GM18951 (cell line): ENCODE measurements around the gene SERPINA4.
"Not testable (repeated sequence)": the region's sequence is repeated elsewhere in the genome, so short reads cannot be mapped to it uniquely, and the experiment has no call there.

Source experiments
- POLR2A ChIP-seq: IDR thresholded peaks from 4 replicates; pipeline ENCODE4 v1.6.1; 2011; ENCODE audit warnings: mild to moderate bottlenecking; ENCODE audit not compliant: insufficient read length, insufficient read depth; ENCODE audit errors: extremely low read depth
- in situ Hi-C: fragments of 300-500 bp; cut with MboI; formaldehyde crosslinking; loops from one replicate; pipeline ENCODE4 v1.12.0; 2022; ENCODE audit warnings: low sequenced_read_pairs, mixed read lengths, inconsistent platforms; ENCODE audit not compliant: unreplicated experiment

The SERPINA4 gene

GRCh38 chr14:94568186-94568585 is 6.9 kb downstream of the SERPINA4 start:
- TF ChIP-seq POLR2A, result no peak
- in situ Hi-C loops, result no loop called here

GRCh38 chr14:94569381-94570001 is 8.2 kb downstream of the SERPINA4 start:
- no peak for TF ChIP-seq POLR2A
- in situ Hi-C loops, result no loop called here

GRCh38 chr14:94570002-94570400 is 8.8 kb downstream of the SERPINA4 start:
- TF ChIP-seq POLR2A, result no peak
- in situ Hi-C loops, result no loop called here

- in situ Hi-C loops, result no loop called here
These were observed 9.2 kb downstream of the SERPINA4 start for GRCh38 chr14:94570440-94570839.

GRCh38 chr14:94571395-94571794 is 10.2 kb downstream of the SERPINA4 start:
- no peak for TF ChIP-seq POLR2A
- in situ Hi-C loops, result no loop called here

More at GRCh38 chr14:94570440-94570839, 9.2 kb downstream of the SERPINA4 start:
- no peak for TF ChIP-seq POLR2A

- TF ChIP-seq POLR2A, result no peak
- in situ Hi-C loops, result no loop called here
These were observed 10.7 kb downstream of the SERPINA4 start for GRCh38 chr14:94571950-94572349.

GRCh38 chr14:94572637-94573303 is 11.5 kb downstream of the SERPINA4 start:
- TF ChIP-seq POLR2A, result no peak
- in situ Hi-C loops, result no loop called here

GRCh38 chr14:94573475-94574277 is 12.4 kb downstream of the SERPINA4 start:
- TF ChIP-seq POLR2A, result no peak
- in situ Hi-C loops, result no loop called here

- in situ Hi-C loops, result no loop called here
- TF ChIP-seq POLR2A, result no peak
These were observed 13.1 kb downstream of the SERPINA4 start for GRCh38 chr14:94574336-94574735.

GRCh38 chr14:94575730-94576585 is 14.7 kb downstream of the SERPINA4 start:
- no peak for TF ChIP-seq POLR2A
- in situ Hi-C loops, result no loop called here

- in situ Hi-C loops, result not testable (repeated sequence)
These were observed 16.2 kb downstream of the SERPINA4 start for GRCh38 chr14:94577472-94577871.

GRCh38 chr14:94578712-94579111 is 17.5 kb downstream of the SERPINA4 start:
- in situ Hi-C loops, result no loop called here

GRCh38 chr14:94581127-94581999 is 20.1 kb downstream of the SERPINA4 start, which contains the start of gene SERPINA5:
Gene SERPINA5 (plus strand): TSS chr14:94581426. CDS start chr14:94587363, 5,937 bp downstream.
- in situ Hi-C loops, result no loop called here
- no peak for TF ChIP-seq POLR2A

More at GRCh38 chr14:94578712-94579111, 17.5 kb downstream of the SERPINA4 start:
- TF ChIP-seq POLR2A, result no peak
